Body of pancreas (tissue), 4 donors: ENCODE measurements around the gene IFI27.

Experiments used
- CTCF ChIP-seq, 7 experiments: fragments of 450-650 bp in 4 of 7; fragments of 200-600 bp in 3 of 7; sonication (generic) in 3 of 7; IDR thresholded peaks; one replicate each; pipeline ENCODE4 v1.5.1; 2016 to 2019; ENCODE audit warnings: antibody characterized with exemption in 7 of 7
- POLR2A ChIP-seq, 3 donors: fragments of 450-650 bp; IDR thresholded peaks; one replicate each; pipeline ENCODE4 v1.6.1; 2016; ENCODE audit warnings: antibody characterized with exemption in 3 of 3, mild to moderate bottlenecking in 2 of 3

- TF ChIP-seq CTCF (IDR thresholded peaks at IDR 0.05) (no peak), POLR2A (IDR thresholded peaks at IDR 0.05) (no peak)
These were observed 29.1 kb upstream of the IFI27 start for GRCh38 chr14:94081386-94081820.
